HCT116 (cell line): ENCODE results near the gene HEATR5B. TPM values are rescaled to one million over a fixed set of nuclear protein-coding genes. Genes with fewer than 3 reads are reported as not detected.

Experiments
- ATAC-seq: fragments of 200-7000 bp; cut with Tn5 transposase; 2 replicates; pipeline ENCODE4 v1.9.1; 2020; ENCODE audit warnings: mild to moderate bottlenecking, moderate library complexity
- BruUV-seq: library from RNA; stranded (reverse); fragments of 400-500 nt; replicated peaks from 2 replicates; lab custom pipeline; 2021; lab: Mats Ljungman, UMichigan
- CTCF ChIA-PET: fragments of 300-600 bp; sonication (Branson Sonifier 250); formaldehyde crosslinking; loops from one replicate; lab custom pipeline; 2021; ENCODE audit warnings: antibody characterized with exemption; lab: Charles Lee
- POLR2A ChIA-PET: fragments of 300-600, 350-600 bp; sonication (Branson Sonifier 250); formaldehyde crosslinking; loops from one replicate; lab custom pipeline; 2021; ENCODE audit warnings: antibody characterized with exemption; lab: Charles Lee
- RAD21 ChIA-PET, 2 experiments: fragments of 300-600 bp; sonication (Branson Sonifier 250); formaldehyde crosslinking; loops; one replicate each; lab custom pipeline; 2023; ENCODE audit warnings: low total read pairs in 2 of 2; ENCODE audit not compliant: uncharacterized antibody in 2 of 2, unreplicated experiment in 2 of 2, low non-redundant PET in 1 of 2; lab: Charles Lee
- DNase-seq: peaks from one replicate; pipeline ENCODE4 v3.0.0-alpha.2; 2010; ENCODE audit warnings: low read depth, low spot score
- H2AFZ ChIP-seq: fragments of 200-600 bp; shearing (Covaris generic), sonication (generic); 2 replicates; pipeline ENCODE4 v1.6.1; 2017; ENCODE audit warnings: low read depth, mixed run types, mixed read lengths, antibody characterized with exemption, low read length; ENCODE audit not compliant: poor library complexity, severe bottlenecking
- H3K27ac ChIP-seq: 2 replicates; pipeline ENCODE4 v1.5.1; 2012; ENCODE audit warnings: low read depth, low read length
- H3K27me3 ChIP-seq: fragments of 200-600 bp; sonication (generic); 2 replicates; pipeline ENCODE4 v1.6.1; 2016; ENCODE audit warnings: mixed run types, low read length, mixed read lengths; ENCODE audit not compliant: insufficient read depth
- H3K36me3 ChIP-seq, 2 experiments: fragments of 200-500 bp in 1 of 2; fragments of 200-600 bp in 1 of 2; sonication (Bioruptor generic) in 1 of 2; sonication (generic) in 1 of 2; 2 replicates each; pipeline versions ENCODE4 v1.5.1 to v1.6.1; 2014 to 2016; ENCODE audit warnings: low read length in 2 of 2, inconsistent platforms in 1 of 2, mixed read lengths in 1 of 2, mixed run types in 1 of 2; ENCODE audit not compliant: insufficient read depth in 2 of 2, control insufficient read depth in 1 of 2
- H3K4me1 ChIP-seq, 2 experiments: fragments of 200-600 bp in 1 of 2; sonication (generic) in 1 of 2; 2 replicates each; pipeline versions ENCODE4 v1.5.1 to v1.6.1; 2012 to 2017; ENCODE audit warnings: low read length in 2 of 2, inconsistent platforms in 1 of 2, mild to moderate bottlenecking in 1 of 2, mixed read lengths in 1 of 2, mixed run types in 1 of 2, moderate library complexity in 1 of 2; ENCODE audit not compliant: insufficient read depth in 2 of 2, control insufficient read depth in 1 of 2
- H3K4me2 ChIP-seq: fragments of 200-600 bp; sonication (generic); 2 replicates; pipeline ENCODE4 v1.6.1; 2017; ENCODE audit warnings: mixed run types, low read length, mixed read lengths
- H3K4me3 ChIP-seq, 2 experiments: fragments of 200-600 bp in 1 of 2; sonication (generic) in 1 of 2; replicated peaks in 1 of 2; 2 replicates each; pipeline ENCODE4 v1.5.1; 2011 to 2016; ENCODE audit warnings: low read length in 2 of 2, control low read depth in 1 of 2, low read depth in 1 of 2, mild to moderate bottlenecking in 1 of 2, mixed read lengths in 1 of 2, mixed run types in 1 of 2
- H3K79me2 ChIP-seq: fragments of 200-600 bp; sonication (generic); 2 replicates; pipeline ENCODE4 v1.6.1; 2017; ENCODE audit warnings: mild to moderate bottlenecking, mixed run types, low read length, moderate library complexity, mixed read lengths; ENCODE audit not compliant: insufficient read depth
- H3K9ac ChIP-seq: fragments of 200-600 bp; sonication (generic); 2 replicates; pipeline ENCODE4 v1.6.1; 2016; ENCODE audit warnings: low read length, mixed read lengths
- H3K9me2 ChIP-seq: fragments of 200-600 bp; sonication (generic), shearing (Covaris generic); 2 replicates; pipeline ENCODE4 v1.6.1; 2017; ENCODE audit warnings: mixed run types, mild to moderate bottlenecking, moderate library complexity; ENCODE audit not compliant: insufficient read depth
- H3K9me3 ChIP-seq, 2 experiments: fragments of 200-500 bp in 1 of 2; fragments of 200-600 bp in 1 of 2; sonication (Bioruptor generic) in 1 of 2; sonication (generic) in 1 of 2; 2 replicates each; pipeline ENCODE4 v1.6.1; 2014 to 2017; ENCODE audit warnings: low read length in 2 of 2, mixed read lengths in 2 of 2, inconsistent platforms in 1 of 2, low read depth in 1 of 2, mild to moderate bottlenecking in 1 of 2, mixed run types in 1 of 2, moderate library complexity in 1 of 2; ENCODE audit not compliant: control insufficient read depth in 1 of 2, insufficient read depth in 1 of 2
- H4K20me1 ChIP-seq: fragments of 200-600 bp; sonication (generic), shearing (Covaris generic); 2 replicates; pipeline ENCODE4 v1.6.1; 2017; ENCODE audit warnings: mixed run types, mild to moderate bottlenecking, moderate library complexity; ENCODE audit not compliant: insufficient read depth
- CBX3 ChIP-seq: IDR thresholded peaks from 2 replicates; pipeline ENCODE4 v1.6.1; 2012; ENCODE audit warnings: low read depth
- CEBPB ChIP-seq: IDR thresholded peaks from 2 replicates; pipeline ENCODE4 v1.6.1; 2012; ENCODE audit warnings: low read depth
- EGR1 ChIP-seq: IDR thresholded peaks from 2 replicates; pipeline ENCODE4 v1.6.1; 2012; ENCODE audit warnings: low read depth
- ELF1 ChIP-seq: IDR thresholded peaks from 2 replicates; pipeline ENCODE4 v1.6.1; 2012; ENCODE audit warnings: low read depth, borderline replicate concordance
- EZH2 ChIP-seq: fragments of 200-600 bp; sonication (generic); IDR thresholded peaks from 2 replicates; pipeline ENCODE4 v1.6.1; 2017; ENCODE audit warnings: antibody characterized with exemption, mixed run types
- EZH2phosphoT487 ChIP-seq: fragments of 200-600 bp; IDR thresholded peaks from 2 replicates; pipeline ENCODE4 v1.6.1; 2018; ENCODE audit warnings: antibody characterized with exemption, borderline replicate concordance
- POLR2A ChIP-seq: IDR thresholded peaks from 2 replicates; pipeline ENCODE4 v1.7.0; 2011; ENCODE audit warnings: borderline replicate concordance; ENCODE audit not compliant: insufficient read depth, insufficient read length; ENCODE audit errors: extremely low read depth
- RAD21 ChIP-seq: IDR thresholded peaks from 2 replicates; pipeline ENCODE4 v1.6.1; 2012; ENCODE audit warnings: low read depth, mild to moderate bottlenecking
- SIN3A ChIP-seq: IDR thresholded peaks from 2 replicates; pipeline ENCODE4 v1.6.1; 2012; ENCODE audit warnings: low read depth
- SP1 ChIP-seq: IDR thresholded peaks from 2 replicates; pipeline ENCODE4 v1.6.1; 2012; ENCODE audit warnings: low read depth
- SRF ChIP-seq: IDR thresholded peaks from 2 replicates; pipeline ENCODE4 v1.6.1; 2012; ENCODE audit warnings: low read depth
- YY1 ChIP-seq: IDR thresholded peaks from 2 replicates; pipeline ENCODE4 v1.6.1; 2011; ENCODE audit warnings: low read length, low read depth, moderate library complexity, mild to moderate bottlenecking; ENCODE audit not compliant: insufficient replicate concordance; ENCODE audit errors: extremely low read depth
- ZFX ChIP-seq: fragments of 450-650 bp; IDR thresholded peaks from 2 replicates; pipeline ENCODE4 v1.6.1; 2017
- ZNF274 ChIP-seq: fragments of 200-500 bp; sonication (Bioruptor generic); IDR thresholded peaks from 2 replicates; pipeline ENCODE4 v1.6.1; 2014; ENCODE audit warnings: mild to moderate bottlenecking, low read depth, low read length, inconsistent platforms
- intact Hi-C: fragments of 100-400 bp; cut with micrococcal nuclease; formaldehyde crosslinking; loops from 2 replicates; pipeline ENCODE4 v1.10.0; 2022
- total RNA-seq: library from RNA; stranded (reverse); gene quantifications from one replicate; pipeline ENCODE4 v1.2.1, GENCODE V29; 2021; ENCODE audit not compliant: unreplicated experiment
- TF ChIP-seq, protein P1 (sequence below): IDR thresholded peaks from 2 replicates; pipeline ENCODE4 v1.6.1; 2011; ENCODE audit warnings: mild to moderate bottlenecking, low read length, moderate library complexity; ENCODE audit not compliant: insufficient replicate concordance; ENCODE audit errors: extremely low read depth
- TF ChIP-seq, protein P2 (sequence below): IDR thresholded peaks from 2 replicates; pipeline ENCODE4 v1.6.1; 2012; ENCODE audit warnings: low read depth
- TF ChIP-seq, protein P3 (sequence below): IDR thresholded peaks from 2 replicates; pipeline ENCODE4 v1.6.1; 2012
- TF ChIP-seq, protein P4 (sequence below), 3 experiments: fragments of 200-600 bp in 1 of 3; sonication (generic) in 1 of 3; IDR thresholded peaks in 2 of 3; conservative IDR thresholded peaks in 1 of 3; 2 replicates each; pipeline ENCODE4 v1.5.1; 2012 to 2017; ENCODE audit warnings: low read depth in 2 of 3, low read length in 2 of 3, antibody characterized with exemption in 1 of 3, borderline replicate concordance in 1 of 3, control low read depth in 1 of 3, mild to moderate bottlenecking in 1 of 3, mixed read lengths in 1 of 3, mixed run types in 1 of 3, moderate library complexity in 1 of 3; ENCODE audit not compliant: insufficient read depth in 1 of 3

HEATR5B gene
- total RNA-seq, 1 experiment from 2014 or later, result 10.6 TPM

DNA sequence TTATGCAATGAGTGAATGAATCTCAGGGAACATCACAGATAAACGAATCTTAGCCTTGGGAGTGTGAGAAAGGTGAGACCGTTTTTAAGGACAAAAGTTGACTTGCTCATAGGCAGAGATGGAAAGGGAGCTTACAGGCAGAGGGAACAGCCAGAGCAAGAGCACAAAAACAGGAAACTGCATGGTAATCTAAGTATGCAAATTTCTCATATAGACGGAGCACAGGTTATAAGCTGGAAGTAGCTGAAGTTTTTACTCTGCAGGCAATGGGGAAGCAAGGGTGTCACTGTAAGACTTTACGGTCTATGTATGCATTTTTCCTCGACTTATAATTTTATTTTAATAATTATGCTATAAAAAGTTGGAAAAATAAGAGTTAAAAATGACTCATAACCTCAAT is 73.0 kb downstream of the HEATR5B start:
- H3K4me3 ChIP-seq, result no peak overlapping the region

More for the DNA sequence above, 73.0 kb downstream of the HEATR5B start:
- H3K9me3 ChIP-seq, result no peaks in the 10 kb centered on the region
- H3K79me2 ChIP-seq, result no peaks in the 10 kb centered on the region
- H3K27me3 ChIP-seq, result no peaks in the 10 kb centered on the region
- CTCF ChIA-PET, result no interaction called here
- H2AFZ ChIP-seq, result no peak overlapping the region
- H4K20me1 ChIP-seq, result no peaks in the 10 kb centered on the region
- no peak overlapping the region for H3K9ac ChIP-seq
- ATAC-seq, result no peak
- no peak overlapping the region for H3K27ac ChIP-seq
- H3K4me1 ChIP-seq, result no peaks in the 10 kb centered on the region
- no TSS peak for BruUV-seq
- intact Hi-C loops, result no loop called here
- peaks cover 0 to 3% of the 10 kb centered on the region in 2 experiments; a peak in 2 of 4 replicates for H3K36me3 ChIP-seq
- no peak for DNase-seq
- POLR2A ChIA-PET, result no interaction called here
- RAD21 ChIA-PET, result no interaction called here
- no peaks in the 10 kb centered on the region for H3K9me2 ChIP-seq
- TF ChIP-seq RAD21 (no peak), SIN3A (no peak), SRF (no peak), EZH2 (no peak), YY1 (no peak), SP1 (no peak), EZH2phosphoT487 (no peak), ZNF274 (no peak), POLR2A (no peak), CEBPB (no peak), EGR1 (no peak), ELF1 (no peak), CBX3 (no peak), ZFX (no peak)
- TF ChIP-seq, protein P1, sequence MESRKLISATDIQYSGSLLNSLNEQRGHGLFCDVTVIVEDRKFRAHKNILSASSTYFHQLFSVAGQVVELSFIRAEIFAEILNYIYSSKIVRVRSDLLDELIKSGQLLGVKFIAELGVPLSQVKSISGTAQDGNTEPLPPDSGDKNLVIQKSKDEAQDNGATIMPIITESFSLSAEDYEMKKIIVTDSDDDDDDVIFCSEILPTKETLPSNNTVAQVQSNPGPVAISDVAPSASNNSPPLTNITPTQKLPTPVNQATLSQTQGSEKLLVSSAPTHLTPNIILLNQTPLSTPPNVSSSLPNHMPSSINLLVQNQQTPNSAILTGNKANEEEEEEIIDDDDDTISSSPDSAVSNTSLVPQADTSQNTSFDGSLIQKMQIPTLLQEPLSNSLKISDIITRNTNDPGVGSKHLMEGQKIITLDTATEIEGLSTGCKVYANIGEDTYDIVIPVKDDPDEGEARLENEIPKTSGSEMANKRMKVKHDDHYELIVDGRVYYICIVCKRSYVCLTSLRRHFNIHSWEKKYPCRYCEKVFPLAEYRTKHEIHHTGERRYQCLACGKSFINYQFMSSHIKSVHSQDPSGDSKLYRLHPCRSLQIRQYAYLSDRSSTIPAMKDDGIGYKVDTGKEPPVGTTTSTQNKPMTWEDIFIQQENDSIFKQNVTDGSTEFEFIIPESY, result no peak
- TF ChIP-seq, protein P2, sequence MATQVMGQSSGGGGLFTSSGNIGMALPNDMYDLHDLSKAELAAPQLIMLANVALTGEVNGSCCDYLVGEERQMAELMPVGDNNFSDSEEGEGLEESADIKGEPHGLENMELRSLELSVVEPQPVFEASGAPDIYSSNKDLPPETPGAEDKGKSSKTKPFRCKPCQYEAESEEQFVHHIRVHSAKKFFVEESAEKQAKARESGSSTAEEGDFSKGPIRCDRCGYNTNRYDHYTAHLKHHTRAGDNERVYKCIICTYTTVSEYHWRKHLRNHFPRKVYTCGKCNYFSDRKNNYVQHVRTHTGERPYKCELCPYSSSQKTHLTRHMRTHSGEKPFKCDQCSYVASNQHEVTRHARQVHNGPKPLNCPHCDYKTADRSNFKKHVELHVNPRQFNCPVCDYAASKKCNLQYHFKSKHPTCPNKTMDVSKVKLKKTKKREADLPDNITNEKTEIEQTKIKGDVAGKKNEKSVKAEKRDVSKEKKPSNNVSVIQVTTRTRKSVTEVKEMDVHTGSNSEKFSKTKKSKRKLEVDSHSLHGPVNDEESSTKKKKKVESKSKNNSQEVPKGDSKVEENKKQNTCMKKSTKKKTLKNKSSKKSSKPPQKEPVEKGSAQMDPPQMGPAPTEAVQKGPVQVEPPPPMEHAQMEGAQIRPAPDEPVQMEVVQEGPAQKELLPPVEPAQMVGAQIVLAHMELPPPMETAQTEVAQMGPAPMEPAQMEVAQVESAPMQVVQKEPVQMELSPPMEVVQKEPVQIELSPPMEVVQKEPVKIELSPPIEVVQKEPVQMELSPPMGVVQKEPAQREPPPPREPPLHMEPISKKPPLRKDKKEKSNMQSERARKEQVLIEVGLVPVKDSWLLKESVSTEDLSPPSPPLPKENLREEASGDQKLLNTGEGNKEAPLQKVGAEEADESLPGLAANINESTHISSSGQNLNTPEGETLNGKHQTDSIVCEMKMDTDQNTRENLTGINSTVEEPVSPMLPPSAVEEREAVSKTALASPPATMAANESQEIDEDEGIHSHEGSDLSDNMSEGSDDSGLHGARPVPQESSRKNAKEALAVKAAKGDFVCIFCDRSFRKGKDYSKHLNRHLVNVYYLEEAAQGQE, result no peak
- TF ChIP-seq, protein P3, sequence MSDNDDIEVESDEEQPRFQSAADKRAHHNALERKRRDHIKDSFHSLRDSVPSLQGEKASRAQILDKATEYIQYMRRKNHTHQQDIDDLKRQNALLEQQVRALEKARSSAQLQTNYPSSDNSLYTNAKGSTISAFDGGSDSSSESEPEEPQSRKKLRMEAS, result no peak
- TF ChIP-seq, protein P4, sequence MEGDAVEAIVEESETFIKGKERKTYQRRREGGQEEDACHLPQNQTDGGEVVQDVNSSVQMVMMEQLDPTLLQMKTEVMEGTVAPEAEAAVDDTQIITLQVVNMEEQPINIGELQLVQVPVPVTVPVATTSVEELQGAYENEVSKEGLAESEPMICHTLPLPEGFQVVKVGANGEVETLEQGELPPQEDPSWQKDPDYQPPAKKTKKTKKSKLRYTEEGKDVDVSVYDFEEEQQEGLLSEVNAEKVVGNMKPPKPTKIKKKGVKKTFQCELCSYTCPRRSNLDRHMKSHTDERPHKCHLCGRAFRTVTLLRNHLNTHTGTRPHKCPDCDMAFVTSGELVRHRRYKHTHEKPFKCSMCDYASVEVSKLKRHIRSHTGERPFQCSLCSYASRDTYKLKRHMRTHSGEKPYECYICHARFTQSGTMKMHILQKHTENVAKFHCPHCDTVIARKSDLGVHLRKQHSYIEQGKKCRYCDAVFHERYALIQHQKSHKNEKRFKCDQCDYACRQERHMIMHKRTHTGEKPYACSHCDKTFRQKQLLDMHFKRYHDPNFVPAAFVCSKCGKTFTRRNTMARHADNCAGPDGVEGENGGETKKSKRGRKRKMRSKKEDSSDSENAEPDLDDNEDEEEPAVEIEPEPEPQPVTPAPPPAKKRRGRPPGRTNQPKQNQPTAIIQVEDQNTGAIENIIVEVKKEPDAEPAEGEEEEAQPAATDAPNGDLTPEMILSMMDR (IDR thresholded peaks at IDR 0.05 in 2 of 3, conservative IDR thresholded peaks at IDR 0.05 in 1 of 3; ENCODE audit: borderline replicate concordance in 1 of 3, insufficient read depth in 1 of 3, low read depth in 2 of 3, low read length in 2 of 3), result no peak
- H3K4me2 ChIP-seq, result no peak overlapping the region
